HepG2 (cell line): Measurements from ENCODE around the gene TWNK. TPM values are rescaled to one million over a fixed set of nuclear protein-coding genes. Genes with fewer than 3 reads are reported as not detected.

Source experiments
- CENPX ChIP-seq: sonication (generic); formaldehyde crosslinking; IDR thresholded peaks from 2 replicates; pipeline ENCODE4 v1.9.0; 2021; ENCODE audit warnings: mild to moderate bottlenecking, missing genetic modification reagents, moderate library complexity
- FUBP1 ChIP-seq: sonication (generic); formaldehyde crosslinking; IDR thresholded peaks from 2 replicates; pipeline ENCODE4 v1.5.1; 2020; ENCODE audit warnings: missing genetic modification reagents, mild to moderate bottlenecking, borderline replicate concordance
- HMG20A ChIP-seq: IDR thresholded peaks from 2 replicates; pipeline ENCODE4 v1.6.1; 2016; ENCODE audit warnings: borderline replicate concordance
- HMGXB4 ChIP-seq, 2 experiments: sonication (generic) in 1 of 2; formaldehyde crosslinking in 1 of 2; IDR thresholded peaks; 2 replicates each; pipeline versions ENCODE4 v1.4.0 to v1.6.1; 2018 to 2020; ENCODE audit warnings: missing genetic modification reagents in 2 of 2, borderline replicate concordance in 1 of 2, low read depth in 1 of 2, mild to moderate bottlenecking in 1 of 2, missing biosample characterization in 1 of 2
- JUNB ChIP-seq: sonication (generic); formaldehyde crosslinking; IDR thresholded peaks from 2 replicates; pipeline ENCODE4 v1.8.0; 2022; ENCODE audit warnings: missing genetic modification reagents, mild to moderate bottlenecking, borderline replicate concordance
- MYPOP ChIP-seq: sonication (generic); formaldehyde crosslinking; IDR thresholded peaks from 2 replicates; pipeline ENCODE4 v1.8.1; 2023; ENCODE audit warnings: mild to moderate bottlenecking, moderate library complexity, missing genetic modification reagents
- NKX3-1 ChIP-seq: sonication (generic); formaldehyde crosslinking; IDR thresholded peaks from 2 replicates; pipeline ENCODE4 v1.5.0; 2020; ENCODE audit warnings: missing genetic modification reagents
- PBX2 ChIP-seq: IDR thresholded peaks from 2 replicates; pipeline ENCODE4 v1.6.1; 2016; ENCODE audit warnings: control low read depth
- PHF21A ChIP-seq: sonication (generic); formaldehyde crosslinking; IDR thresholded peaks from 2 replicates; pipeline ENCODE4 v1.5.0; 2020; ENCODE audit warnings: mild to moderate bottlenecking, missing genetic modification reagents
- TBX3 ChIP-seq: fragments of 450-650 bp; IDR thresholded peaks from 2 replicates; pipeline ENCODE4 v1.6.1; 2017; ENCODE audit warnings: antibody characterized with exemption, mild to moderate bottlenecking, inconsistent platforms, borderline replicate concordance
- XBP1 ChIP-seq: sonication (generic); formaldehyde crosslinking; IDR thresholded peaks from 2 replicates; pipeline ENCODE4 v1.5.0; 2020; ENCODE audit warnings: missing genetic modification reagents
- YY1 ChIP-seq: IDR thresholded peaks from 2 replicates; pipeline ENCODE4 v1.6.1; 2011; ENCODE audit warnings: low read length, low read depth, moderate library complexity, mild to moderate bottlenecking; ENCODE audit not compliant: insufficient read depth, insufficient replicate concordance
- ZMAT3 ChIP-seq: sonication (generic); formaldehyde crosslinking; conservative IDR thresholded peaks from 2 replicates; pipeline ENCODE4 v1.7.0; 2021; ENCODE audit warnings: missing genetic modification reagents
- ZNF580 ChIP-seq: IDR thresholded peaks from 2 replicates; pipeline ENCODE4 v1.6.1; 2016; ENCODE audit warnings: low read depth, borderline replicate concordance
- polyA plus RNA-seq, 8 experiments: library from polyadenylated mRNA; depleted of rRNA in 3 of 8; stranded (reverse) in 7 of 8; unstranded in 1 of 8; fragments of >200 nt; fragmentation: Illumina TruSeq in 4 of 8; extraction: Trizol in 4 of 8; gene quantifications; 2 replicates each; pipeline versions ENCODE4 v1.2.1 to v1.2.3, GENCODE V29; 2011 to 2016; ENCODE audit warnings: low read depth in 4 of 8, missing spikeins in 1 of 8, mixed read lengths in 1 of 8; ENCODE audit not compliant: insufficient read depth in 1 of 8
- total RNA-seq, 5 experiments: library from RNA; depleted of rRNA; stranded (reverse); fragments of >200 nt; fragmentation: Illumina TruSeq; extraction: Trizol; gene quantifications; 2 replicates each; pipeline ENCODE4 v1.2.3, GENCODE V29; 2016; ENCODE audit warnings: low read depth in 1 of 5
- TF ChIP-seq, protein P1 (sequence below): sonication (generic); formaldehyde crosslinking; IDR thresholded peaks from 2 replicates; pipeline ENCODE4 v1.8.0; 2022; ENCODE audit warnings: missing genetic modification reagents, mild to moderate bottlenecking, inconsistent platforms, borderline replicate concordance
- TF ChIP-seq, protein P2 (sequence below): sonication (generic); formaldehyde crosslinking; IDR thresholded peaks from 2 replicates; pipeline ENCODE4 v1.4.0; 2020; ENCODE audit warnings: missing genetic modification reagents

Gene TWNK
- total and polyA plus RNA-seq, 2 of the 13 experiments (the other 11 are each of a cell fraction or from before 2014, with no cell fraction given): 10.7 to 16.5 TPM

DNA sequence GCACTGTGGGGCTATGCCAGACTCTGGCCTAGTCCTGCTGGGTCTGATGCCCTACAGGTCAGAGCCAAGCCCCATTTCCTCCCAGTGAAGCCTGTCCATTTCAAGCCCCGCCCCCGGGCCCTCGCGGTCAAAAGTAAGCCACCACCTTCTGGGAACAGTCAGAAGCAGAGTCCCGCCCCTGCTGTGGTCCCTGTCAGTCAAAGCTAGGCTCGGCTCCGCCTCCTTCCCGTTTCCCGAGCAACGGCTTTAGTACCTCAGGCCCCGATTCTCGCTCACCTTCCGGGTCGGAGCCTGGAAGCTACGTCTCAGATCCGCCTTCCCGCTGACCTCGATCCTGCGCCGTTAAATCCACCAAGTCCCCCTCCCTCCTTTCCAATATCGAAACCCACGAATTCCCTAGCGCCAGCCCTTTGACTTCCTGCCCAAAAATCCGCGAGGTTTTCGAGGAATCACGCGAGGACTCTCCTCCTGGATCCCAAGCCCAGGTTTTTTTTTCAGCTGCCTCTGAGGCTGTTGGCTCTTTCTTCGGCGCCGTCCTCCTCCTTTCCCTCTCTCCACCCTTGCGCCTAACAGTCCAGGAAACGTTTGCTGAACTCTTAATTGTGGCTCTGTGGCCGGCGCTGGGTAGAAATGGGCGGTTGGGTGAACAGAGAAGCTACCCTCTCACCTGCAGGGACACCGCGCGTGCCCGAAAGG lies 55.5 kb downstream of the TWNK start (continued):
- TF ChIP-seq YY1 (no peak), NKX3-1 (no peak), MYPOP (no peak; the same call in 1 of the 2 replicates), XBP1 (CRISPR knock-in tag) (no peak), PBX2 (CRISPR knock-in tag) (peak; percentile 92), HMGXB4 (CRISPR knock-in tag; IDR thresholded peaks at IDR 0.05; ENCODE audit: borderline replicate concordance in 1 of 2, low read depth in 1 of 2) (peak; percentile 38 to 45; a peak in 2 of 4 replicates), HMG20A (CRISPR knock-in tag) (no peak), ZNF580 (CRISPR knock-in tag) (peak; percentile 12; the same call in 1 of the 2 replicates), JUNB (CRISPR knock-in tag) (no peak), PHF21A (CRISPR knock-in tag) (peak; percentile 58; the same call in 1 of the 2 replicates), ZMAT3 (CRISPR knock-in tag) (no peak), CENPX (CRISPR knock-in tag) (no peak), TBX3 (no peak), FUBP1 (CRISPR knock-in tag) (no peak)
- TF ChIP-seq, protein P1, sequence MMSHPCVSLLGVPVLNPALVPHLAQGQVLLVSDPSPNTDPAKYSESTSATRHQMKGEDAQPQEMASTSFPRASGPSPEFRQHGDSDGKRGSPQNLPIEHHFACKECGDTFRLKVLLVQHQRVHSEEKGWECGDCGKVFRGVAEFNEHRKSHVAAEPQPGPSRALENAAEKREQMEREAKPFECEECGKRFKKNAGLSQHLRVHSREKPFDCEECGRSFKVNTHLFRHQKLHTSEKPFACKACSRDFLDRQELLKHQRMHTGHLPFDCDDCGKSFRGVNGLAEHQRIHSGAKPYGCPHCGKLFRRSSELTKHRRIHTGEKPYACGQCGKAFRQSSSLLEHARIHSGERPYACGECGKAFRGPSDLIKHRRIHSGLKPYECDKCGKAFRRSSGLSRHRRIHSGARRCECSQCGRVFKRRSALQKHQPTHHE (CRISPR knock-in tag): no peak
- TF ChIP-seq, protein P2, sequence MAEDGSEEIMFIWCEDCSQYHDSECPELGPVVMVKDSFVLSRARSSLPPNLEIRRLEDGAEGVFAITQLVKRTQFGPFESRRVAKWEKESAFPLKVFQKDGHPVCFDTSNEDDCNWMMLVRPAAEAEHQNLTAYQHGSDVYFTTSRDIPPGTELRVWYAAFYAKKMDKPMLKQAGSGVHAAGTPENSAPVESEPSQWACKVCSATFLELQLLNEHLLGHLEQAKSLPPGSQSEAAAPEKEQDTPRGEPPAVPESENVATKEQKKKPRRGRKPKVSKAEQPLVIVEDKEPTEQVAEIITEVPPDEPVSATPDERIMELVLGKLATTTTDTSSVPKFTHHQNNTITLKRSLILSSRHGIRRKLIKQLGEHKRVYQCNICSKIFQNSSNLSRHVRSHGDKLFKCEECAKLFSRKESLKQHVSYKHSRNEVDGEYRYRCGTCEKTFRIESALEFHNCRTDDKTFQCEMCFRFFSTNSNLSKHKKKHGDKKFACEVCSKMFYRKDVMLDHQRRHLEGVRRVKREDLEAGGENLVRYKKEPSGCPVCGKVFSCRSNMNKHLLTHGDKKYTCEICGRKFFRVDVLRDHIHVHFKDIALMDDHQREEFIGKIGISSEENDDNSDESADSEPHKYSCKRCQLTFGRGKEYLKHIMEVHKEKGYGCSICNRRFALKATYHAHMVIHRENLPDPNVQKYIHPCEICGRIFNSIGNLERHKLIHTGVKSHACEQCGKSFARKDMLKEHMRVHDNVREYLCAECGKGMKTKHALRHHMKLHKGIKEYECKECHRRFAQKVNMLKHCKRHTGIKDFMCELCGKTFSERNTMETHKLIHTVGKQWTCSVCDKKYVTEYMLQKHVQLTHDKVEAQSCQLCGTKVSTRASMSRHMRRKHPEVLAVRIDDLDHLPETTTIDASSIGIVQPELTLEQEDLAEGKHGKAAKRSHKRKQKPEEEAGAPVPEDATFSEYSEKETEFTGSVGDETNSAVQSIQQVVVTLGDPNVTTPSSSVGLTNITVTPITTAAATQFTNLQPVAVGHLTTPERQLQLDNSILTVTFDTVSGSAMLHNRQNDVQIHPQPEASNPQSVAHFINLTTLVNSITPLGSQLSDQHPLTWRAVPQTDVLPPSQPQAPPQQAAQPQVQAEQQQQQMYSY: peak; percentile 97
